ENCODE data around the gene CALHM6. TPM values are rescaled to one million over a fixed set of nuclear protein-coding genes. Genes with fewer than 3 reads are reported as not detected.
A peak's percentile ranks its signal among the peaks of the same experiment; 100 is the strongest.

Gene CALHM6
- total and polyA plus RNA-seq, 2 experiments from 2014 or later = 4.9 TPM; not detected in 1

DNA sequence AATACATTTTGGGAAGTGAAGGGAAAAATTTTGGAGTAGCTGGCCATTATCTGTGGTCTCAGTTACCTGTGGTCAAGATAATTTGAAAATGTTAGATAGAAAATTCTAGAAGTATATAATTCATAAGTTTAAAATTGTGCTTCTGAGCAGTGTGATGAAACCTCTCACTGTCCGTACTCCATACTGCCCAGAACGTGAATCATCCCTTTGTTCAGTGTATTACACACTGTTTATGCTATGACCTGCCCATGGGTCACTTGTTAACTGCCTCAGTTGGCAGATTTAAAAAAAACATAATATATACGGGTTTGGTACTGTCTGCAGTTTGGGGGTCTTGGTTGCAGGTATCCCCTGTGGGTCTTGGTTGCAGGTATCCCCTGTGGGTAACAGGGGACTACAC, 46.1 kb downstream of the CALHM6 start:
- peak in 1 of 2 donors; percentile 63 for DNase-seq (ENCODE audit: low read depth in 1 of 2, low spot score in 1 of 2)
- TF ChIP-seq, protein P1, sequence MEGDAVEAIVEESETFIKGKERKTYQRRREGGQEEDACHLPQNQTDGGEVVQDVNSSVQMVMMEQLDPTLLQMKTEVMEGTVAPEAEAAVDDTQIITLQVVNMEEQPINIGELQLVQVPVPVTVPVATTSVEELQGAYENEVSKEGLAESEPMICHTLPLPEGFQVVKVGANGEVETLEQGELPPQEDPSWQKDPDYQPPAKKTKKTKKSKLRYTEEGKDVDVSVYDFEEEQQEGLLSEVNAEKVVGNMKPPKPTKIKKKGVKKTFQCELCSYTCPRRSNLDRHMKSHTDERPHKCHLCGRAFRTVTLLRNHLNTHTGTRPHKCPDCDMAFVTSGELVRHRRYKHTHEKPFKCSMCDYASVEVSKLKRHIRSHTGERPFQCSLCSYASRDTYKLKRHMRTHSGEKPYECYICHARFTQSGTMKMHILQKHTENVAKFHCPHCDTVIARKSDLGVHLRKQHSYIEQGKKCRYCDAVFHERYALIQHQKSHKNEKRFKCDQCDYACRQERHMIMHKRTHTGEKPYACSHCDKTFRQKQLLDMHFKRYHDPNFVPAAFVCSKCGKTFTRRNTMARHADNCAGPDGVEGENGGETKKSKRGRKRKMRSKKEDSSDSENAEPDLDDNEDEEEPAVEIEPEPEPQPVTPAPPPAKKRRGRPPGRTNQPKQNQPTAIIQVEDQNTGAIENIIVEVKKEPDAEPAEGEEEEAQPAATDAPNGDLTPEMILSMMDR (IDR thresholded peaks at IDR 0.05; ENCODE audit: low read depth, low read length) = no peak
- no peaks in the 10 kb centered on the region for H3K36me3 ChIP-seq

DNA sequence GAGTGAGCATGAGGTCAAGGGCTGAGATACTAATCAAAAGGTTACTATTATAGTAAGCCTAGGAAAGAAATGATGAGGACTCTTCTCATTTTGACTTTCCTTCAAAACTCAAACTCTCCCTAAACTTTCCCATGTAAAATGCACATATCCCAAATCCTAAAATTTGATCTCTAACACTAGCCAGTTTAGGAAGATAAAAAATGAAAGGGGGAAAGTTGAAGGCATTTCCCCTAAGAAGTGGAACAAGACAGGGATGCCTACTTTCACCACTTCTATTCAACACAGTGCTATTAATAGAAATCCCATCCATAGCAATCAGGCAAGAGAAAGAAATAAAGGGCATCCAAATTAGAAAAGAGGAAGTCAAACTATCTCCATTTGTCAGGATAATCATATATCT, 47.4 kb downstream of the CALHM6 start:
- TF ChIP-seq, protein P1 (IDR thresholded peaks at IDR 0.05; ENCODE audit: low read depth, low read length) = no peak
- no peaks in the 10 kb centered on the region for H3K9me3 ChIP-seq (ENCODE audit: low read depth)
- H3K4me3 ChIP-seq = no peak overlapping the region
- DNase-seq (ENCODE audit: low read depth in 1 of 2, low spot score in 1 of 2) = no peak
- no peak overlapping the region for H3K27ac ChIP-seq
- H3K4me1 ChIP-seq (ENCODE audit: low read depth) = no peaks in the 10 kb centered on the region
- no peaks in the 10 kb centered on the region for H3K36me3 ChIP-seq
- H3K27me3 ChIP-seq = no peaks in the 10 kb centered on the region

More for the DNA sequence above, 46.1 kb downstream of the CALHM6 start:
- no peak overlapping the region for H3K4me3 ChIP-seq
- H3K27ac ChIP-seq = no peak overlapping the region
- no peaks in the 10 kb centered on the region for H3K9me3 ChIP-seq (ENCODE audit: low read depth)
- no peaks in the 10 kb centered on the region for H3K27me3 ChIP-seq
- H3K4me1 ChIP-seq (ENCODE audit: low read depth) = no peaks in the 10 kb centered on the region

DNA sequence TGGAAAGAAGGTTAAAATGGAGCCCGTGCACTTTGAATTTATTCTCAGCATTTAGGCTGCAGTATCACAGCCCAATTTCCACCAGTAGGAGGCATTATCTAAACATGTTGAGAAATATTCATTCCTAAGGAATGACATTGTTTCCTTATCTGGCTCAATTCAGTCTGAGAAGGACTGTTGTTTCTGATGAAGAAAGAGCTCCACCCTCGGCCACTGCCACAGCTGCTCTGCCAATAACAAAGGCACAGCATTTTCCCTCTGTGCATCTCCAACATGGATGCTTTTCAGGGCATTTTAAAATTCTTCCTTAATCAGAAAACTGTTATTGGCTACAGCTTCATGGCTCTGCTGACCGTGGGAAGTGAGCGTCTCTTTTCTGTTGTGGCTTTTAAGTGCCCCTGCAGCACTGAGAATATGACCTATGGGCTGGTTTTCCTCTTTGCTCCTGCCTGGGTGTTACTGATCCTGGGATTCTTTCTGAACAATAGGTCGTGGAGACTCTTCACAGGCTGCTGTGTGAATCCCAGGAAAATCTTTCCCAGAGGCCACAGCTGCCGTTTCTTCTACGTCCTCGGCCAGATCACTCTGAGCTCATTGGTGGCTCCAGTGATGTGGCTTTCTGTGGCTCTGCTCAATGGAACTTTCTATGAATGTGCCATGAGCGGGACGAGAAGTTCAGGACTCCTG, 50.4 kb downstream of the CALHM6 start, which contains the start of gene CALHM5:
Gene CALHM5 (plus strand): TSS at position 216 of the 687 bp plus-strand sequence. CDS start 58 bp downstream, at position 274.
- Histone ChIP-seq H3K27me3 (no peaks in the 10 kb centered on the region), H3K36me3 (no peaks in the 10 kb centered on the region), H3K4me3 (no peak within 1 kb of the TSS), H3K9me3 (ENCODE audit: low read depth) (no peaks in the 10 kb centered on the region), H3K27ac (no peak within 1 kb of the TSS), H3K4me1 (ENCODE audit: low read depth) (no peaks in the 10 kb centered on the region)
- DNase-seq (ENCODE audit: low read depth in 1 of 2, low spot score in 1 of 2) = peak; percentile 28 to 94
- TF ChIP-seq, protein P1 (IDR thresholded peaks at IDR 0.05; ENCODE audit: low read depth, low read length) = peak; percentile 72

DNA sequence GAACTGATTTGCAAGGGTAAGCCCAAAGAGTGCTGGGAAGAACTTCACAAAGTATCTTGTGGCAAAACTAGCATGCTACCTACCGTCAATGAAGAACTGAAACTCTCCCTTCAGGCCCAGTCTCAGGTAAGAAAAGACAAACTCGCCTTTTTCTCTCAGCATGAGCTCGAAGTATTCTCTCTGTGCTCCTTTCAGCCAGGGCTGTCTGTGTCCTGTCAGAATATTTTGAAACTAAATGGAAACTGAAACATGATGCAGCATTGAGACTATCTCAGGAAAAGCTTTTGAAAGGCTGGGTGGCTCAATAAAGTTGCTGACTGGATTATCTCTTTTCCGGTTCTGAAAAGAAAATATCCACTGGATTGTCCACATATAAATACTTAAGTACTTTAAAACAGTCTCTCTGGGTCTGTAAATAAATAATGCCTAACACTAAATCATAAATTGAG, 51.0 kb downstream of the CALHM6 start:
- TF ChIP-seq, protein P1 (IDR thresholded peaks at IDR 0.05; ENCODE audit: low read depth, low read length) = no peak
- no peaks in the 10 kb centered on the region for H3K27me3 ChIP-seq
- H3K4me3 ChIP-seq = no peak overlapping the region
- H3K9me3 ChIP-seq (ENCODE audit: low read depth) = no peaks in the 10 kb centered on the region
- no peak overlapping the region for H3K27ac ChIP-seq
- no peaks in the 10 kb centered on the region for H3K4me1 ChIP-seq (ENCODE audit: low read depth)
- DNase-seq (ENCODE audit: low read depth in 1 of 2, low spot score in 1 of 2) = peak in 1 of 2 donors; percentile 45
- no peaks in the 10 kb centered on the region for H3K36me3 ChIP-seq

DNA sequence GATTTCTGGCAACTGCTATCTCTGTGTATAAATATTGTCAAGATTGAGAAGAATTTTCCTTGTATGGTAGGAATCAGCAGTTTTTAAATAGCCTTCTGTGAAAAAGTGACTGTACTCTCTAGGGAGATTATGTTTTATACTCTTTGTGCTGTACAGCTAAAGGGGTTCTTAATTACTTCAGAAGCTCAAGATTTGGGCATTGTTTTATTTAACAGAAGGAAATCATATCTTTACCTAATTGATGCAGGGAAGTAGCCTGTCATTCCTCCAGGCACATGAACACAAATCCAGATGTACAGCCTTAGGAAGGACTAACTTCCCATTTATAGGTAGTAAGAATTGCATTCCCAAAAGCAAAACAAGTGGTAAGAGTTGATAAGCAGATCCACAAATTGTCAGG, 51.6 kb downstream of the CALHM6 start:
- H3K27ac ChIP-seq = no peak overlapping the region
- H3K4me3 ChIP-seq = no peak overlapping the region
- no peaks in the 10 kb centered on the region for H3K27me3 ChIP-seq
- TF ChIP-seq, protein P1 (IDR thresholded peaks at IDR 0.05; ENCODE audit: low read depth, low read length) = no peak
- H3K4me1 ChIP-seq (ENCODE audit: low read depth) = no peaks in the 10 kb centered on the region
- no peaks in the 10 kb centered on the region for H3K9me3 ChIP-seq (ENCODE audit: low read depth)
- H3K36me3 ChIP-seq = no peaks in the 10 kb centered on the region
- no peak for DNase-seq (ENCODE audit: low read depth in 1 of 2, low spot score in 1 of 2)

Other genes starting within 250 kb of the CALHM6 start
- 43.1 and 54.1 TPM in 2 replicates for gene TSPYL4, start 207.3 kb upstream of the CALHM6 start, total RNA-seq
- 38.2 and 43.4 TPM in 2 replicates for gene TSPYL4, start 207.3 kb upstream of the CALHM6 start, polyA plus RNA-seq
- 59.9 and 65.2 TPM in 2 replicates for gene TSPYL1, start 181.4 kb upstream of the CALHM6 start, total RNA-seq
- 40.8 and 52.3 TPM in 2 replicates for gene TSPYL1, start 181.4 kb upstream of the CALHM6 start, polyA plus RNA-seq
- 23.5 and 28.1 TPM in 2 replicates for gene DSE, start 90.4 kb upstream of the CALHM6 start, total RNA-seq
- 12.7 and 14.3 TPM in 2 replicates for gene DSE, start 90.4 kb upstream of the CALHM6 start, polyA plus RNA-seq
- 0.11 TPM in 1 of 2 replicates, not detected in the other for gene CALHM5, start 50.3 kb downstream of the CALHM6 start, total RNA-seq
- not detected in 2 replicates for gene CALHM5, start 50.3 kb downstream of the CALHM6 start, polyA plus RNA-seq
- not detected in 2 replicates for gene TRAPPC3L, start 84.3 kb downstream of the CALHM6 start, total RNA-seq
- not detected in 2 replicates for gene TRAPPC3L, start 84.3 kb downstream of the CALHM6 start, polyA plus RNA-seq
- gene CALHM4, start 92.4 kb downstream of the CALHM6 start, total RNA-seq = not detected in 2 replicates
- gene CALHM4, start 92.4 kb downstream of the CALHM6 start, polyA plus RNA-seq = not detected in 2 replicates
- gene RWDD1, start 110.1 kb downstream of the CALHM6 start, total RNA-seq = 34.1 and 37.2 TPM in 2 replicates
- 70.0 and 70.7 TPM in 2 replicates for gene RWDD1, start 110.1 kb downstream of the CALHM6 start, polyA plus RNA-seq
- gene RSPH4A, start 155.1 kb downstream of the CALHM6 start, total RNA-seq = 0.21 and 0.56 TPM in 2 replicates
- gene RSPH4A, start 155.1 kb downstream of the CALHM6 start, polyA plus RNA-seq = 0.26 and 0.81 TPM in 2 replicates
- 4.1 and 5.1 TPM in 2 replicates for gene ZUP1, start 207.4 kb downstream of the CALHM6 start, total RNA-seq
- 7.0 and 9.4 TPM in 2 replicates for gene ZUP1, start 207.4 kb downstream of the CALHM6 start, polyA plus RNA-seq
- 13.4 and 15.4 TPM in 2 replicates for gene KPNA5, start 219.8 kb downstream of the CALHM6 start, total RNA-seq
- gene KPNA5, start 219.8 kb downstream of the CALHM6 start, polyA plus RNA-seq = 9.0 and 11.9 TPM in 2 replicates

Data from cardiac muscle cell (in vitro differentiated cells and primary cell).